ENCODE results near the gene TSPAN19. TPM values are rescaled to one million over a fixed set of nuclear protein-coding genes. Genes with fewer than 3 reads are reported as not detected.
A peak's percentile ranks its signal among the peaks of the same experiment; 100 is the strongest.
"Not testable (repeated sequence)": the region's sequence is repeated elsewhere in the genome, so short reads cannot be mapped to it uniquely, and the experiment has no call there.

TSPAN19 gene
- total and polyA plus RNA-seq, 5 donors = 0.07 to 0.85 TPM; not detected in 3

- Histone ChIP-seq H3K9me3 (ENCODE audit: control insufficient read depth, low read length) (no peaks in the 10 kb centered on the region), H3K4me1 (ENCODE audit: control insufficient read depth, insufficient read depth, low read length) (no peaks in the 10 kb centered on the region), H3K4me3 (ENCODE audit: low read length) (peak overlapping the region; percentile 87), H3K27ac (ENCODE audit: low read length) (no peak overlapping the region), H3K27me3 (ENCODE audit: control insufficient read depth, insufficient read depth) (no peaks in the 10 kb centered on the region)
- ATAC-seq (no peak), DNase-seq (no peak)
- WGBS = 10% methylated on average over 3 of the region's 3 CpGs
- intact Hi-C loops (cut with DNase I) = no loop called here
These were observed 656 bp upstream of the TSPAN19 start for GRCh38 chr12:85036733-85037132.

- Histone ChIP-seq H3K27ac (ENCODE audit: low read length) (no peak overlapping the region), H3K4me1 (ENCODE audit: control insufficient read depth, insufficient read depth, low read length) (no peaks in the 10 kb centered on the region), H3K9me3 (ENCODE audit: control insufficient read depth, low read length) (no peaks in the 10 kb centered on the region), H3K4me3 (ENCODE audit: low read length) (no peak overlapping the region), H3K27me3 (ENCODE audit: control insufficient read depth, insufficient read depth) (no peaks in the 10 kb centered on the region)
- intact Hi-C loops (cut with DNase I) = loop anchor here in 3 of 4 donors (5.0 kb wide), 2 partner anchors 147 to 152 kb away; no protein-coding TSS in a partner anchor
- ATAC-seq (no peak), DNase-seq (no peak)
These were observed 6.6 kb downstream of the TSPAN19 start for GRCh38 chr12:85029456-85029855.

GRCh38 chr12:85018098-85018497, 18.0 kb downstream of the TSPAN19 start:
- intact Hi-C loops (cut with DNase I) = no loop called here
- H3K9me3 ChIP-seq (ENCODE audit: control insufficient read depth, low read length) = no peaks in the 10 kb centered on the region
- H3K4me3 ChIP-seq (ENCODE audit: low read length) = no peak overlapping the region
- H3K4me1 ChIP-seq (ENCODE audit: control insufficient read depth, insufficient read depth, low read length) = no peaks in the 10 kb centered on the region
- ATAC-seq (no peak), DNase-seq (no peak)
- H3K27ac ChIP-seq (ENCODE audit: low read length) = no peak overlapping the region
- no peaks in the 10 kb centered on the region for H3K27me3 ChIP-seq (ENCODE audit: control insufficient read depth, insufficient read depth)
- 63% methylated on average over 2 of the region's 2 CpGs for WGBS

- Histone ChIP-seq H3K4me1 (ENCODE audit: control insufficient read depth, insufficient read depth, low read length) (no peaks in the 10 kb centered on the region), H3K27me3 (ENCODE audit: control insufficient read depth, insufficient read depth) (no peaks in the 10 kb centered on the region), H3K9me3 (ENCODE audit: control insufficient read depth, low read length) (no peaks in the 10 kb centered on the region), H3K4me3 (ENCODE audit: low read length) (no peak overlapping the region), H3K27ac (ENCODE audit: low read length) (no peak overlapping the region)
- no peak for ATAC-seq
- intact Hi-C loops (cut with DNase I) = no loop called here
- no peak for DNase-seq
These were observed 18.5 kb downstream of the TSPAN19 start for GRCh38 chr12:85017618-85018017.

GRCh38 chr12:85017133-85017532, 18.9 kb downstream of the TSPAN19 start:
- intact Hi-C loops (cut with DNase I) = no loop called here
- DNase-seq (no peak), ATAC-seq (no peak)
- WGBS = 69% methylated on average over 3 of the region's 3 CpGs
- no peak overlapping the region for H3K27ac ChIP-seq (ENCODE audit: low read length)
- no peak overlapping the region for H3K4me3 ChIP-seq (ENCODE audit: low read length)
- H3K4me1 ChIP-seq (ENCODE audit: control insufficient read depth, insufficient read depth, low read length) = no peaks in the 10 kb centered on the region
- H3K9me3 ChIP-seq (ENCODE audit: control insufficient read depth, low read length) = no peaks in the 10 kb centered on the region
- no peaks in the 10 kb centered on the region for H3K27me3 ChIP-seq (ENCODE audit: control insufficient read depth, insufficient read depth)

GRCh38 chr12:85016413-85016812, 19.7 kb downstream of the TSPAN19 start:
- no peaks in the 10 kb centered on the region for H3K27me3 ChIP-seq (ENCODE audit: control insufficient read depth, insufficient read depth)
- H3K4me3 ChIP-seq (ENCODE audit: low read length) = no peak overlapping the region
- intact Hi-C loops (cut with DNase I) = no loop called here
- no peaks in the 10 kb centered on the region for H3K4me1 ChIP-seq (ENCODE audit: control insufficient read depth, insufficient read depth, low read length)
- no peak overlapping the region for H3K27ac ChIP-seq (ENCODE audit: low read length)
- DNase-seq (no peak), ATAC-seq (no peak)
- no peaks in the 10 kb centered on the region for H3K9me3 ChIP-seq (ENCODE audit: control insufficient read depth, low read length)
- 51% methylated on average over 1 of the region's 1 CpG for WGBS

GRCh38 chr12:85007836-85008235, 28.2 kb downstream of the TSPAN19 start:
- Histone ChIP-seq H3K27me3 (ENCODE audit: control insufficient read depth, insufficient read depth) (no peaks in the 10 kb centered on the region), H3K27ac (ENCODE audit: low read length) (no peak overlapping the region), H3K4me1 (ENCODE audit: control insufficient read depth, insufficient read depth, low read length) (no peaks in the 10 kb centered on the region), H3K4me3 (ENCODE audit: low read length) (no peak overlapping the region), H3K9me3 (ENCODE audit: control insufficient read depth, low read length) (no peaks in the 10 kb centered on the region)
- 46% methylated on average over 4 of the region's 4 CpGs for WGBS
- ATAC-seq = no peak
- DNase-seq = no peak
- intact Hi-C loops (cut with DNase I) = no loop called here

GRCh38 chr12:85006206-85006605, 29.9 kb downstream of the TSPAN19 start:
- WGBS = 57% methylated on average over 1 of the region's 1 CpG
- H3K27me3 ChIP-seq (ENCODE audit: control insufficient read depth, insufficient read depth) = no peaks in the 10 kb centered on the region
- H3K9me3 ChIP-seq (ENCODE audit: control insufficient read depth, low read length) = no peaks in the 10 kb centered on the region
- no peak for ATAC-seq
- no peak overlapping the region for H3K27ac ChIP-seq (ENCODE audit: low read length)
- H3K4me1 ChIP-seq (ENCODE audit: control insufficient read depth, insufficient read depth, low read length) = no peaks in the 10 kb centered on the region
- H3K4me3 ChIP-seq (ENCODE audit: low read length) = no peak overlapping the region
- intact Hi-C loops (cut with DNase I) = no loop called here
- DNase-seq = no peak

GRCh38 chr12:85005615-85006014, 30.5 kb downstream of the TSPAN19 start:
- WGBS = 82% methylated on average over 1 of the region's 1 CpG
- no peak overlapping the region for H3K27ac ChIP-seq (ENCODE audit: low read length)
- no peak overlapping the region for H3K4me3 ChIP-seq (ENCODE audit: low read length)
- ATAC-seq (no peak), DNase-seq (no peak)
- H3K4me1 ChIP-seq (ENCODE audit: control insufficient read depth, insufficient read depth, low read length) = no peaks in the 10 kb centered on the region
- H3K9me3 ChIP-seq (ENCODE audit: control insufficient read depth, low read length) = no peaks in the 10 kb centered on the region
- H3K27me3 ChIP-seq (ENCODE audit: control insufficient read depth, insufficient read depth) = no peaks in the 10 kb centered on the region
- intact Hi-C loops (cut with DNase I) = no loop called here

GRCh38 chr12:85005047-85005446, 31.0 kb downstream of the TSPAN19 start:
- not testable (repeated sequence) for H3K4me1 ChIP-seq (ENCODE audit: control insufficient read depth, insufficient read depth, low read length); H3K9me3 ChIP-seq (ENCODE audit: control insufficient read depth, low read length)
- 62% methylated on average over 2 of the region's 2 CpGs for WGBS

GRCh38 chr12:85004204-85004603, 31.9 kb downstream of the TSPAN19 start:
- no peak for ATAC-seq
- Histone ChIP-seq H3K4me3 (ENCODE audit: low read length) (no peak overlapping the region), H3K27ac (ENCODE audit: low read length) (no peak overlapping the region), H3K27me3 (ENCODE audit: control insufficient read depth, insufficient read depth) (no peaks in the 10 kb centered on the region), H3K9me3 (ENCODE audit: control insufficient read depth, low read length) (no peaks in the 10 kb centered on the region), H3K4me1 (ENCODE audit: control insufficient read depth, insufficient read depth, low read length) (no peaks in the 10 kb centered on the region)
- intact Hi-C loops (cut with DNase I) = no loop called here
- DNase-seq = no peak

More at GRCh38 chr12:85005047-85005446, 31.0 kb downstream of the TSPAN19 start:
- intact Hi-C loops (cut with DNase I); ATAC-seq; DNase-seq; H3K27ac ChIP-seq (ENCODE audit: low read length); H3K4me3 ChIP-seq (ENCODE audit: low read length); H3K27me3 ChIP-seq (ENCODE audit: control insufficient read depth, insufficient read depth): not testable (repeated sequence)

- no peak overlapping the region for H3K27ac ChIP-seq (ENCODE audit: low read length)
- no peaks in the 10 kb centered on the region for H3K27me3 ChIP-seq (ENCODE audit: control insufficient read depth, insufficient read depth)
- 71% methylated on average over 3 of the region's 3 CpGs for WGBS
- intact Hi-C loops (cut with DNase I) = no loop called here
- H3K9me3 ChIP-seq (ENCODE audit: control insufficient read depth, low read length) = no peaks in the 10 kb centered on the region
- no peak overlapping the region for H3K4me3 ChIP-seq (ENCODE audit: low read length)
- H3K4me1 ChIP-seq (ENCODE audit: control insufficient read depth, insufficient read depth, low read length) = no peaks in the 10 kb centered on the region
- ATAC-seq (no peak), DNase-seq (no peak)
These were observed 33.2 kb downstream of the TSPAN19 start for GRCh38 chr12:85002778-85003296.

Data from right cardiac atrium (tissue), 5 donors.